GM12878 (cell line): ENCODE measurements around the gene AK4. TPM values are rescaled to one million over a fixed set of nuclear protein-coding genes. Genes with fewer than 3 reads are reported as not detected.

Experiments
- BCLAF1 ChIP-seq: fragments of 450-650 bp; IDR thresholded peaks from 2 replicates; pipeline ENCODE4 v1.6.1; 2017; ENCODE audit warnings: antibody characterized with exemption, mild to moderate bottlenecking, moderate library complexity
- BMI1 ChIP-seq: fragments of 450-650 bp; IDR thresholded peaks from 2 replicates; pipeline ENCODE4 v1.6.1; 2016; ENCODE audit warnings: mild to moderate bottlenecking, moderate library complexity, borderline replicate concordance
- CHD1 ChIP-seq: IDR thresholded peaks from 2 replicates; pipeline ENCODE4 v1.6.1; 2012; ENCODE audit warnings: low read depth, low read length, improper control_type of control experiment
- MTA2 ChIP-seq: fragments of 450-650 bp; IDR thresholded peaks from 2 replicates; pipeline ENCODE4 v1.6.1; 2016; ENCODE audit warnings: low read depth, mild to moderate bottlenecking, moderate library complexity
- POLR2A ChIP-seq: IDR thresholded peaks from 2 replicates; pipeline ENCODE4 v1.6.1; 2011; ENCODE audit warnings: low read depth, mild to moderate bottlenecking, low read length
- RAD21 ChIP-seq: IDR thresholded peaks from 2 replicates; pipeline ENCODE4 v1.6.1; 2011; ENCODE audit warnings: mild to moderate bottlenecking, low read depth, low read length, moderate library complexity; ENCODE audit not compliant: insufficient read depth
- RUNX3 ChIP-seq: IDR thresholded peaks from 2 replicates; pipeline ENCODE4 v1.6.1; 2012; ENCODE audit warnings: low read length, inconsistent platforms
- TBL1XR1 ChIP-seq: IDR thresholded peaks from 2 replicates; pipeline ENCODE4 v1.6.1; 2012; ENCODE audit warnings: low read depth, low read length, improper control_type of control experiment
- USF2 ChIP-seq: IDR thresholded peaks from 2 replicates; pipeline ENCODE4 v1.6.1; 2011; ENCODE audit warnings: low read depth, low read length, improper control_type of control experiment, borderline replicate concordance
- polyA plus RNA-seq, 11 experiments: library from polyadenylated mRNA; depleted of rRNA in 4 of 11; unstranded in 6 of 11; stranded (reverse) in 5 of 11; fragments of >200 nt; fragmentation: Nextera tagmentation in 4 of 11; fragmentation: Illumina TruSeq in 1 of 11; extraction: Ambion mirVana in 4 of 11; extraction: Trizol in 1 of 11; gene quantifications; 1 replicate in 1 of 11; 2 replicates in 10 of 11; pipeline versions ENCODE4 v1.2.1 to v1.2.3, GENCODE V29; 2011 to 2016; ENCODE audit warnings: inconsistent platforms in 2 of 11, missing spikeins in 2 of 11, low read depth in 1 of 11
- total RNA-seq, 4 experiments: library from RNA; depleted of rRNA in 3 of 4; stranded (reverse); fragments of >200 nt in 3 of 4; fragmentation: Illumina TruSeq in 1 of 4; extraction: Trizol in 1 of 4; gene quantifications; 2 replicates each; pipeline versions ENCODE4 v1.2.1 to v1.2.3, GENCODE V29; 2013 to 2021
- TF ChIP-seq, protein P1 (sequence below): fragments of 450-650 bp; IDR thresholded peaks from 2 replicates; pipeline ENCODE4 v1.6.1; 2016; ENCODE audit warnings: mild to moderate bottlenecking, moderate library complexity, borderline replicate concordance
- TF ChIP-seq, protein P2 (sequence below): IDR thresholded peaks from 2 replicates; pipeline ENCODE4 v1.6.1; 2011; ENCODE audit warnings: mild to moderate bottlenecking, low read depth, low read length, moderate library complexity; ENCODE audit not compliant: insufficient replicate concordance
- TF ChIP-seq, protein P3 (sequence below): fragments of 450-650 bp; formaldehyde crosslinking; IDR thresholded peaks from 2 replicates; pipeline ENCODE4 v1.4.0; 2022; ENCODE audit warnings: mild to moderate bottlenecking, moderate library complexity

The AK4 gene
- total and polyA plus RNA-seq, 10 of the 15 experiments (the other 5 are each of a cell fraction or from before 2014, with no cell fraction given) = 23.9 to 161 (median 49.0) TPM

DNA sequence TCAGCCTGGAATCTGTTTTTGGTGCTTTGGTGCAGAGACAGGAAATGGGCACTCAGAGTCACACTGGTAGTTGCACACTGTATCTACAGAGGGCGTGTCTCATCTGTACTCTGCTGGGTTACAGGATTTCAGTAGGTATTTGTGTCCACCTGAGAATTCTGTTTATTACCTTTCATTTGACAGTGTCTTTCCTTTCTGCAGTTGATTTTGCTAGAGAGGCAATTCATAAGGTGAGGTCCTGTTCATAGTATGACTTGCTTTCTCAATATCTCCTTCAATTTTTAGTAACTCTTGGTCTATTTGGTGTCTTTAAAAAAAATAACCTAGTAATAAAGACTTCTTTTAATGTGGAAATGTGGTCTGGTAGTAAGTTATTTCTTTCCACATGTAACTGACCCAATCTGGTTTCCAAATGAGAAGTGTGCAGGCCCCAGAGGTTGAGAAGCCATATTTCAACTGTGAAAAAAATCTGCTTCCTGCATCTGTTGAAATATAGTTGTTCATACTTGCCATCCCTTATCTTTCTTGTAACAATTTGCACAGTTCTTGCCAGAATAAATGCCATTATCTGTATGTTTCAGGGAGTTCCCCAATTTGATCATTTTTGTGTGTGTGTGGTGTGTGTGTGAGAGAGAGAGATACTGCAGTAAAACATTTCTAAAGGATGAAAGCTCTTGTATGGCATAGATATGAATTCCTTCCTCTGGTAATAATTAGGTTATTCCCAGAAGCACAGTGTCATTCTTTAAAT is 82.9 kb downstream of the AK4 start (continued):
- TF ChIP-seq USF2 (no peak), TBL1XR1 (no peak), POLR2A (no peak), CHD1 (no peak), BCLAF1 (no peak), RUNX3 (peak; percentile 92), BMI1 (no peak), MTA2 (peak; percentile 35), RAD21 (0 out of 2 replicates have a peak, but pooled peaks have one; percentile 4)
- TF ChIP-seq, protein P1, sequence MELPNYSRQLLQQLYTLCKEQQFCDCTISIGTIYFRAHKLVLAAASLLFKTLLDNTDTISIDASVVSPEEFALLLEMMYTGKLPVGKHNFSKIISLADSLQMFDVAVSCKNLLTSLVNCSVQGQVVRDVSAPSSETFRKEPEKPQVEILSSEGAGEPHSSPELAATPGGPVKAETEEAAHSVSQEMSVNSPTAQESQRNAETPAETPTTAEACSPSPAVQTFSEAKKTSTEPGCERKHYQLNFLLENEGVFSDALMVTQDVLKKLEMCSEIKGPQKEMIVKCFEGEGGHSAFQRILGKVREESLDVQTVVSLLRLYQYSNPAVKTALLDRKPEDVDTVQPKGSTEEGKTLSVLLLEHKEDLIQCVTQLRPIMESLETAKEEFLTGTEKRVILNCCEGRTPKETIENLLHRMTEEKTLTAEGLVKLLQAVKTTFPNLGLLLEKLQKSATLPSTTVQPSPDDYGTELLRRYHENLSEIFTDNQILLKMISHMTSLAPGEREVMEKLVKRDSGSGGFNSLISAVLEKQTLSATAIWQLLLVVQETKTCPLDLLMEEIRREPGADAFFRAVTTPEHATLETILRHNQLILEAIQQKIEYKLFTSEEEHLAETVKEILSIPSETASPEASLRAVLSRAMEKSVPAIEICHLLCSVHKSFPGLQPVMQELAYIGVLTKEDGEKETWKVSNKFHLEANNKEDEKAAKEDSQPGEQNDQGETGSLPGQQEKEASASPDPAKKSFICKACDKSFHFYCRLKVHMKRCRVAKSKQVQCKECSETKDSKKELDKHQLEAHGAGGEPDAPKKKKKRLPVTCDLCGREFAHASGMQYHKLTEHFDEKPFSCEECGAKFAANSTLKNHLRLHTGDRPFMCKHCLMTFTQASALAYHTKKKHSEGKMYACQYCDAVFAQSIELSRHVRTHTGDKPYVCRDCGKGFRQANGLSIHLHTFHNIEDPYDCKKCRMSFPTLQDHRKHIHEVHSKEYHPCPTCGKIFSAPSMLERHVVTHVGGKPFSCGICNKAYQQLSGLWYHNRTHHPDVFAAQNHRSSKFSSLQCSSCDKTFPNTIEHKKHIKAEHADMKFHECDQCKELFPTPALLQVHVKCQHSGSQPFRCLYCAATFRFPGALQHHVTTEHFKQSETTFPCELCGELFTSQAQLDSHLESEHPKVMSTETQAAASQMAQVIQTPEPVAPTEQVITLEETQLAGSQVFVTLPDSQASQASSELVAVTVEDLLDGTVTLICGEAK = no peak
- TF ChIP-seq, protein P2, sequence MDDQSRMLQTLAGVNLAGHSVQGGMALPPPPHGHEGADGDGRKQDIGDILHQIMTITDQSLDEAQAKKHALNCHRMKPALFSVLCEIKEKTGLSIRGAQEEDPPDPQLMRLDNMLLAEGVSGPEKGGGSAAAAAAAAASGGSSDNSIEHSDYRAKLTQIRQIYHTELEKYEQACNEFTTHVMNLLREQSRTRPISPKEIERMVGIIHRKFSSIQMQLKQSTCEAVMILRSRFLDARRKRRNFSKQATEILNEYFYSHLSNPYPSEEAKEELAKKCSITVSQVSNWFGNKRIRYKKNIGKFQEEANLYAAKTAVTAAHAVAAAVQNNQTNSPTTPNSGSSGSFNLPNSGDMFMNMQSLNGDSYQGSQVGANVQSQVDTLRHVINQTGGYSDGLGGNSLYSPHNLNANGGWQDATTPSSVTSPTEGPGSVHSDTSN = no peak
- TF ChIP-seq, protein P3, sequence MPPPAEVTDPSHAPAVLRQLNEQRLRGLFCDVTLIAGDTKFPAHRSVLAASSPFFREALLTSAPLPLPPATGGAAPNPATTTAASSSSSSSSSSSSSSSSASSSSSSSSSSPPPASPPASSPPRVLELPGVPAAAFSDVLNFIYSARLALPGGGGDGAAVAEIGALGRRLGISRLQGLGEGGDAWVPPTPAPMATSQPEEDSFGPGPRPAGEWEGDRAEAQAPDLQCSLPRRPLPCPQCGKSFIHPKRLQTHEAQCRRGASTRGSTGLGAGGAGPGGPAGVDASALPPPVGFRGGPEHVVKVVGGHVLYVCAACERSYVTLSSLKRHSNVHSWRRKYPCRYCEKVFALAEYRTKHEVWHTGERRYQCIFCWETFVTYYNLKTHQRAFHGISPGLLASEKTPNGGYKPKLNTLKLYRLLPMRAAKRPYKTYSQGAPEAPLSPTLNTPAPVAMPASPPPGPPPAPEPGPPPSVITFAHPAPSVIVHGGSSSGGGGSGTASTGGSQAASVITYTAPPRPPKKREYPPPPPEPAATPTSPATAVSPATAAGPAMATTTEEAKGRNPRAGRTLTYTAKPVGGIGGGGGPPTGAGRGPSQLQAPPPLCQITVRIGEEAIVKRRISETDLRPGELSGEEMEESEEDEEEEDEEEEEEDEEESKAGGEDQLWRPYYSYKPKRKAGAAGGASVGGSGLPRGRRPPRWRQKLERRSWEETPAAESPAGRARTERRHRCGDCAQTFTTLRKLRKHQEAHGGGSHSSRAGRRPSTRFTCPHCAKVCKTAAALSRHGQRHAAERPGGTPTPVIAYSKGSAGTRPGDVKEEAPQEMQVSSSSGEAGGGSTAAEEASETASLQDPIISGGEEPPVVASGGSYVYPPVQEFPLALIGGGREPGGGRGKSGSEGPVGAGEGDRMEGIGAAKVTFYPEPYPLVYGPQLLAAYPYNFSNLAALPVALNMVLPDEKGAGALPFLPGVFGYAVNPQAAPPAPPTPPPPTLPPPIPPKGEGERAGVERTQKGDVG (CRISPR knock-in tag) = no peak
